Pancreas (tissue), 10 donors: ENCODE data around the gene KCND1. TPM values are rescaled to one million over a fixed set of nuclear protein-coding genes. Genes with fewer than 3 reads are reported as not detected.
A peak's percentile ranks its signal among the peaks of the same experiment; 100 is the strongest.

Experiments used
- ATAC-seq, 4 donors: fragments of 200-7000 bp; cut with Tn5 transposase; one replicate each; pipeline versions ENCODE4 v1.8.0 to v1.9.1; 2020; ENCODE audit warnings: mild to moderate bottlenecking in 4 of 4, moderate library complexity in 4 of 4
- DNase-seq, 6 donors: peaks; one replicate each; pipeline ENCODE4 v3.0.0-alpha.2; 2020
- FAIRE-seq: peaks from 2 replicates; lab custom pipeline; 2012; peaks lifted over from hg19 to GRCh38; lab: Jason Lieb, UNC
- H3K27ac ChIP-seq, 4 donors: fragments of 200-600 bp; sonication (generic); 1 replicate in 3 of 4; 2 replicates in 1 of 4; pipeline versions ENCODE4 v1.5.0 to v1.8.0; 2020
- H3K27me3 ChIP-seq, 4 donors: fragments of 200-600 bp; one replicate each; pipeline ENCODE4 v1.8.0; 2021
- H3K36me3 ChIP-seq, 3 donors: fragments of 200-600 bp; sonication (generic) in 1 of 3; one replicate each; pipeline versions ENCODE4 v1.5.0 to v1.8.0; 2020 to 2021
- H3K4me1 ChIP-seq, 3 donors: fragments of 200-600 bp; one replicate each; pipeline ENCODE4 v1.8.0; 2021
- H3K4me3 ChIP-seq, 4 donors: fragments of 200-600 bp; sonication (generic) in 2 of 4; one replicate each; pipeline versions ENCODE4 v1.5.0 to v1.8.0; 2020 to 2021
- H3K9me3 ChIP-seq, 4 donors: fragments of 200-600 bp; one replicate each; pipeline ENCODE4 v1.8.0; 2021
- CTCF ChIP-seq, 4 donors: fragments of 200-600 bp; sonication (generic) in 3 of 4; IDR thresholded peaks; one replicate each; pipeline versions ENCODE4 v1.5.0 to v1.8.0; 2021; ENCODE audit warnings: antibody characterized with exemption in 4 of 4
- WGBS, 2 donors: extraction: QIAGEN DNeasy Blood & Tissue Kit; methylation state at CpG; one replicate each; pipeline ENCODE4 v1.1.7; 2013; 5-methylcytosine and 5-hydroxymethylcytosine counted together
- intact Hi-C, 3 donors: fragments of 100-400 bp; cut with DNase I; formaldehyde crosslinking; loops; one replicate each; pipeline versions ENCODE4 v1.11.1 to v1.14.2; 2022
- polyA plus RNA-seq, 2 donors: library from polyadenylated mRNA; stranded (reverse); fragments of 200-250 nt; gene quantifications; one replicate each; pipeline ENCODE4 v1.2.3, GENCODE V29; 2013
- total RNA-seq, 6 donors: library from RNA; stranded (reverse); fragmentation: NEBNext Ultra II Directional in 4 of 6; extraction: Animal tissue kit (Norgen Biotek cat#: 25700) in 4 of 6; gene quantifications; one replicate each; pipeline versions ENCODE4 v1.2.1 to v1.2.4, GENCODE V29; 2021 to 2023
- donor health status: healthy with polysubstance abuse.
- donor health status: DM: no; HTN: no; CAD: no; lungs with moderate emphysema.
- donor health status: DM: no; HTN: no; CAD: no.
- donor health status: control.
- donor health status: control.
- donor health status: Bipolar disorder and iron deficiency.
- donor health status: DM: yes; HTN: yes; CAD: no.
- donor health status: DM: no; HTN: no; CAD: no.
- donor health status: DM: no; HTN: no; CAD: no.
- donor health status: DM: yes; HTN: yes; CAD: no.

KCND1 gene
- total and polyA plus RNA-seq, 8 donors: 0.12 to 1.7 (median 0.91) TPM

- no peak for DNase-seq
- no peak for FAIRE-seq
- ATAC-seq: no peak
- intact Hi-C loops: no loop called here
- Histone ChIP-seq H3K9me3 (no peaks in the 10 kb centered on the region), H3K4me3 (no peak overlapping the region), H3K4me1 (no peaks in the 10 kb centered on the region), H3K27me3 (no peaks in the 10 kb centered on the region), H3K27ac (no peak overlapping the region), H3K36me3 (no peaks in the 10 kb centered on the region)
- WGBS, 2 donors: 76 to 91% methylated on average over 4 of the region's 4 CpGs
- no peak for TF ChIP-seq CTCF (IDR thresholded peaks at IDR 0.05)
Measured at GRCh38 chrX:48998391-48998790, 26.7 kb upstream of the KCND1 start.

GRCh38 chrX:48997865-48998264, 26.2 kb upstream of the KCND1 start:
- no peak for FAIRE-seq
- no peak for ATAC-seq
- TF ChIP-seq CTCF (IDR thresholded peaks at IDR 0.05): no peak
- DNase-seq: peak in 1 of 6 donors; percentile 3
- no peak overlapping the region for H3K27ac ChIP-seq
- H3K4me1 ChIP-seq: no peaks in the 10 kb centered on the region
- intact Hi-C loops: no loop called here
- H3K36me3 ChIP-seq: no peaks in the 10 kb centered on the region
- 61 to 77% methylated on average over 1 of the region's 1 CpG for whole genome bisulfite sequencing, 2 donors
- H3K27me3 ChIP-seq: no peaks in the 10 kb centered on the region
- no peaks in the 10 kb centered on the region for H3K9me3 ChIP-seq
- H3K4me3 ChIP-seq: no peak overlapping the region

GRCh38 chrX:48997455-48997854, 25.8 kb upstream of the KCND1 start:
- Histone ChIP-seq H3K9me3 (no peaks in the 10 kb centered on the region), H3K4me3 (no peak overlapping the region), H3K4me1 (no peaks in the 10 kb centered on the region), H3K36me3 (no peaks in the 10 kb centered on the region), H3K27ac (no peak overlapping the region), H3K27me3 (no peaks in the 10 kb centered on the region)
- ATAC-seq: no peak
- no peak for TF ChIP-seq CTCF (IDR thresholded peaks at IDR 0.05)
- WGBS, 2 donors: 73 to 97% methylated on average over 3 of the region's 3 CpGs
- DNase-seq: no peak
- intact Hi-C loops: no loop called here
- FAIRE-seq: no peak

- Histone ChIP-seq H3K36me3 (no peaks in the 10 kb centered on the region), H3K4me1 (no peaks in the 10 kb centered on the region), H3K27ac (no peak overlapping the region), H3K27me3 (no peaks in the 10 kb centered on the region), H3K4me3 (no peak overlapping the region), H3K9me3 (no peaks in the 10 kb centered on the region)
- ATAC-seq (no peak), DNase-seq (peak in 1 of 6 donors; percentile 31), FAIRE-seq (no peak)
- intact Hi-C loops: no loop called here
- WGBS, 2 donors: 56 to 79% methylated on average over 6 of the region's 6 CpGs
- TF ChIP-seq CTCF (IDR thresholded peaks at IDR 0.05): no peak
Measured at GRCh38 chrX:48996969-48997368, 25.3 kb upstream of the KCND1 start.

- intact Hi-C loops: no loop called here
- no peak for DNase-seq
- FAIRE-seq: no peak
- no peaks in the 10 kb centered on the region for H3K27me3 ChIP-seq
- peaks cover 0 to 4% (median 0%) of the 10 kb centered on the region in 3 donors for H3K36me3 ChIP-seq
- H3K4me3 ChIP-seq: no peak overlapping the region
- no peak for TF ChIP-seq CTCF (IDR thresholded peaks at IDR 0.05)
- H3K9me3 ChIP-seq: no peaks in the 10 kb centered on the region
- ATAC-seq: no peak
- H3K4me1 ChIP-seq: no peaks in the 10 kb centered on the region
- no peak overlapping the region for H3K27ac ChIP-seq
Measured at GRCh38 chrX:48992341-48992740, 20.7 kb upstream of the KCND1 start.
